Heart left ventricle (tissue), 13 donors: ENCODE results near the gene FYTTD1.

Experiments
- CTCF ChIP-seq, 12 donors: fragments of 200-600 bp; sonication (generic) in 4 of 12; IDR thresholded peaks; one replicate each; pipeline versions ENCODE4 v1.5.0 to v1.8.0; 2018 to 2022; ENCODE audit warnings: antibody characterized with exemption in 12 of 12, mild to moderate bottlenecking in 5 of 12
- POLR2A ChIP-seq, 2 donors: fragments of 450-650 bp; IDR thresholded peaks; one replicate each; pipeline ENCODE4 v1.6.1; 2017; ENCODE audit warnings: antibody characterized with exemption in 2 of 2, mild to moderate bottlenecking in 2 of 2, moderate library complexity in 2 of 2
- donor health status: ischemic (EF 13 %, LVEDD 7.1; RV severe dilation, severe dysfunction).
- donor health status: DM: no; HTN: yes; CAD: no.
- donor health status: DM: no; HTN: no; CAD: no.
- donor health status: ischemic (EF 25% LVEDD 6.9; RV normal size, moderate dysfunction).
- donor health status: ischemic (EF 25% LVEDD 5.7; RV mildly dilated, moderate dysfunction).
- donor health status: ischemic (EF 35%, LVEDD 5.7; RV mildly dilated, moderate dysfunction).
- donor health status: nonischemic (EF 11% LVEDD 7.7; RV severe dilation, severe dysfunction).
- donor health status: DM: yes; HTN: yes; CAD: no.
- donor health status: PGD.
- donor health status: ischemic (EF 29% LVEDD 5.4; RV normal size, mild dysfunction).
- donor health status: nonischemic (EF 23%, LVEDD 6.1; RV moderate dilation, normal function).

GRCh38 chr3:197801891-197802778, 52.5 kb downstream of the FYTTD1 start:
- TF ChIP-seq CTCF (IDR thresholded peaks at IDR 0.05): peak in 7 of 12 donors; percentile 16 to 42 (median 32)
- no peak for TF ChIP-seq POLR2A (IDR thresholded peaks at IDR 0.05)
